Heart right ventricle (tissue), 16 donors: ENCODE measurements around the gene CELF4. TPM values are rescaled to one million over a fixed set of nuclear protein-coding genes. Genes with fewer than 3 reads are reported as not detected.
A peak's percentile ranks its signal among the peaks of the same experiment; 100 is the strongest.

Source experiments
- ATAC-seq, 8 donors: fragments of 200-7000 bp; cut with Tn5 transposase; one replicate each; pipeline ENCODE4 v1.9.1; 2020; ENCODE audit warnings: mild to moderate bottlenecking in 8 of 8, moderate library complexity in 8 of 8, moderate number of reproducible peaks in 1 of 8
- DNase-seq, 2 donors: peaks; one replicate each; pipeline ENCODE4 v3.0.0-alpha.2; 2020
- H3K27ac ChIP-seq, 10 donors: fragments of 200-600 bp; sonication (generic) in 2 of 10; one replicate each; pipeline versions ENCODE4 v1.5.0 to v1.8.0; 2020 to 2022; ENCODE audit warnings: mild to moderate bottlenecking in 3 of 10
- H3K27me3 ChIP-seq, 7 donors: fragments of 200-600 bp; one replicate each; pipeline ENCODE4 v1.8.0; 2021 to 2022; ENCODE audit warnings: mild to moderate bottlenecking in 2 of 7
- H3K36me3 ChIP-seq, 9 donors: fragments of 200-600 bp; sonication (generic) in 1 of 9; one replicate each; pipeline versions ENCODE4 v1.5.0 to v1.8.0; 2020 to 2022; ENCODE audit warnings: mild to moderate bottlenecking in 2 of 9
- H3K4me1 ChIP-seq, 9 donors: fragments of 200-600 bp; sonication (generic) in 1 of 9; one replicate each; pipeline versions ENCODE4 v1.5.0 to v1.8.0; 2020 to 2022; ENCODE audit warnings: mild to moderate bottlenecking in 4 of 9
- H3K4me3 ChIP-seq, 10 donors: fragments of 200-600 bp; sonication (generic) in 2 of 10; one replicate each; pipeline versions ENCODE4 v1.5.0 to v1.8.0; 2020 to 2022; ENCODE audit warnings: mild to moderate bottlenecking in 7 of 10, moderate library complexity in 2 of 10
- H3K9me3 ChIP-seq, 11 donors: fragments of 200-600 bp in 10 of 11; sonication (generic) in 2 of 11; one replicate each; pipeline versions ENCODE4 v1.5.0 to v1.8.0; 2013 to 2022; ENCODE audit warnings: mild to moderate bottlenecking in 2 of 11, control low read depth in 1 of 11, moderate library complexity in 1 of 11
- WGBS, 2 donors: extraction: QIAGEN DNeasy Blood & Tissue Kit; methylation state at CpG; one replicate each; pipeline ENCODE4 v1.1.7; 2013; ENCODE audit warnings: inconsistent platforms in 1 of 2; 5-methylcytosine and 5-hydroxymethylcytosine counted together
- intact Hi-C, 10 donors: fragments of 100-400 bp; cut with DNase I; formaldehyde crosslinking; loops; one replicate each; pipeline versions ENCODE4 v1.11.1 to v1.14.2; 2022
- polyA plus RNA-seq, 2 donors: library from polyadenylated mRNA; stranded (reverse); fragments of 200-250 nt; gene quantifications; one replicate each; pipeline ENCODE4 v1.2.3, GENCODE V29; 2013
- total RNA-seq, 10 donors: library from RNA; stranded (reverse); fragmentation: NEBNext Ultra II Directional in 3 of 10; extraction: Animal tissue kit (Norgen Biotek cat#: 25700) in 3 of 10; gene quantifications; one replicate each; pipeline versions ENCODE4 v1.2.1 to v1.2.4, GENCODE V29; 2021 to 2023
- TF ChIP-seq, protein P1 (sequence below), 9 donors: fragments of 200-600 bp; sonication (generic) in 2 of 9; IDR thresholded peaks; one replicate each; pipeline versions ENCODE4 v1.5.0 to v1.8.0; 2021 to 2022; ENCODE audit warnings: antibody characterized with exemption in 9 of 9, mild to moderate bottlenecking in 5 of 9, moderate library complexity in 1 of 9
- donor health status: Arrhythmogenic right ventricular cardiomyopathy.
- donor health status: ischemic (EF 13 %, LVEDD 7.1; RV severe dilation, severe dysfunction).
- donor health status: healthy with polysubstance abuse.
- donor health status: DM: no; HTN: yes; CAD: no.
- donor health status: DM: no; HTN: no; CAD: no.
- donor health status: ischemic (EF 25% LVEDD 6.9; RV normal size, moderate dysfunction).
- donor health status: ischemic (EF 25% LVEDD 5.7; RV mildly dilated, moderate dysfunction).
- donor health status: healthy.
- donor health status: DM: yes; HTN: yes; CAD: no.
- donor health status: Ischemic cardiomyopathy.
- donor health status: ischemic (EF 35%, LVEDD 5.7; RV mildly dilated, moderate dysfunction).
- donor health status: nonischemic (EF 11% LVEDD 7.7; RV severe dilation, severe dysfunction).
- donor health status: DM: yes; HTN: yes; CAD: no.
- donor health status: PGD.
- donor health status: ischemic (EF 29% LVEDD 5.4; RV normal size, mild dysfunction).
- donor health status: nonischemic (EF 23%, LVEDD 6.1; RV moderate dilation, normal function).

CELF4 gene
- total and polyA plus RNA-seq, 12 donors = 0.07 to 1.2 (median 0.31) TPM; not detected in 1

DNA sequence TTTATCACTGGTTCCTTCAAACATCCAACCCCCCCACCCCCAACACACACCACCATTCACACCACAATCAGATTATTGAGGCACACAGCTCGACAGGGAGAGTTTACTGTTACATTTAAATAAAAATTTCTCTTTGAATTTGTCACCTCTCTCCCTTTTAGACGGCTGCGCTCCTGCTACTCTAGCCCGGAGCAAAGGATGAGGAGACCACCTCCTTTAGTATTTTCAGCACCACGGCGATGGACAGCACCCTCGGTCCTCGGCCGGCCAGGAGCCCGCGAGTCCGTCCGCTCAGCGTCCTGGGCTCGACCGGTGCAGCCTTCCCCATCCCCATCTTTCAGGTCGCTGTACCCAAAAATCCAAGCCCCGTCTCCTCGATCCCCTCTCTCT lies 892 bp downstream of the CELF4 start:
- DNase-seq (peak; percentile 65 to 73), ATAC-seq (peak; percentile 61 to 85 (median 76))
- no peaks in the 10 kb centered on the region for H3K9me3 ChIP-seq

DNA sequence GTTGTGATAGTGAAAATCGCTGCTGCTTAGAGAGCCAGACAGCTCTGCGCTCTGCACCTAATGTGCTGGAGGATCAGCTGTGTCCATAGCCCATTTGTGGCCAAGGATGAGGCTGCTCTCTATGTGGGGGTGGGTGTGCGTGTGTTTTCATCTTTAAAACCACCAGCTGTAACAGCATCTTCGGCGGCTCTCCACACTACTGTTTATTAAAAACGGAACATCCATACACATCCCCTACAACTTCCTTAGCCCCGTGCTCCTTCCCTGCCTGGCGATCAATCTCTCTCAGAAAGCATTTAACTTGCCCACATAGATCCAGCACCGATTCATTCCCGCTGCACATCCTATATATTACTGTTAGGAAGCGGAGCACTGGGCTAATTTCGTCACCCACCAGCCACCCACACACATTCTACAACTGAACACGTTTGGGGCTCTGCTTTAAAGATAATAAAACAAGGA lies 1.6 kb downstream of the CELF4 start:
- WGBS, 2 donors = 37 to 44% methylated on average over 13 of the region's 13 CpGs
- TF ChIP-seq, protein P1, sequence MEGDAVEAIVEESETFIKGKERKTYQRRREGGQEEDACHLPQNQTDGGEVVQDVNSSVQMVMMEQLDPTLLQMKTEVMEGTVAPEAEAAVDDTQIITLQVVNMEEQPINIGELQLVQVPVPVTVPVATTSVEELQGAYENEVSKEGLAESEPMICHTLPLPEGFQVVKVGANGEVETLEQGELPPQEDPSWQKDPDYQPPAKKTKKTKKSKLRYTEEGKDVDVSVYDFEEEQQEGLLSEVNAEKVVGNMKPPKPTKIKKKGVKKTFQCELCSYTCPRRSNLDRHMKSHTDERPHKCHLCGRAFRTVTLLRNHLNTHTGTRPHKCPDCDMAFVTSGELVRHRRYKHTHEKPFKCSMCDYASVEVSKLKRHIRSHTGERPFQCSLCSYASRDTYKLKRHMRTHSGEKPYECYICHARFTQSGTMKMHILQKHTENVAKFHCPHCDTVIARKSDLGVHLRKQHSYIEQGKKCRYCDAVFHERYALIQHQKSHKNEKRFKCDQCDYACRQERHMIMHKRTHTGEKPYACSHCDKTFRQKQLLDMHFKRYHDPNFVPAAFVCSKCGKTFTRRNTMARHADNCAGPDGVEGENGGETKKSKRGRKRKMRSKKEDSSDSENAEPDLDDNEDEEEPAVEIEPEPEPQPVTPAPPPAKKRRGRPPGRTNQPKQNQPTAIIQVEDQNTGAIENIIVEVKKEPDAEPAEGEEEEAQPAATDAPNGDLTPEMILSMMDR (IDR thresholded peaks at IDR 0.05) = no peak
- no peaks in the 10 kb centered on the region for H3K36me3 ChIP-seq
- H3K4me1 ChIP-seq = peaks cover 5 to 31% (median 26%) of the 10 kb centered on the region in 9 donors
- H3K27ac ChIP-seq = no peak overlapping the region
- intact Hi-C loops = no loop called here
- DNase-seq (no peak), ATAC-seq (no peak)
- H3K4me3 ChIP-seq = no peak overlapping the region
- peaks cover 22 to 88% (median 81%) of the 10 kb centered on the region in 7 donors for H3K27me3 ChIP-seq
- H3K9me3 ChIP-seq = no peaks in the 10 kb centered on the region

More for the DNA sequence above, 892 bp downstream of the CELF4 start:
- Histone ChIP-seq H3K36me3 (no peaks in the 10 kb centered on the region), H3K27me3 (peaks cover 22 to 88% (median 86%) of the 10 kb centered on the region in 7 donors), H3K4me3 (peak overlapping the region in 9 of 10 donors; percentile 32 to 61 (median 46)), H3K4me1 (peaks cover 5 to 31% (median 26%) of the 10 kb centered on the region in 9 donors), H3K27ac (no peak overlapping the region)
- 1 to 2% methylated on average over 19 of the region's 19 CpGs for WGBS, 2 donors
- TF ChIP-seq, protein P1 (IDR thresholded peaks at IDR 0.05) = no peak
- intact Hi-C loops = no loop called here

DNA sequence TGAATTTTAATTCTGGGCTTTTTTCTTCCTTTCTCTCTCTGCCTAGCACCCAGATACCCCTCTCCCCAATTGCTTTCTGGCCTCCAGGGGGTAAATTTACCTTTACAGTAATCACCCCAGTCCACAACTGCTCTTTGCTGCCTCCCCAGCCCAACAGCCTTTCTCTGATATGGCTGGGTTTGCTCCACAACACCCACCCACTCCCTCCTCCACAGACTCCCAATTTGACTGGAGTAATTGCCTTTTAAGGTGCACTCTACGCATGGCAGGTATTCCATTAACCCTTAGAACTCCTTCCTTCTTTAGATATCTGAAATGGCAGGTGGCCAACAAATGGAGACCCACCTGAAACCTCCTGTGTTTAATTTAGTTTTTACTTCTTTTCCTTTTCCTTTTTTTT lies 3.6 kb downstream of the CELF4 start:
- intact Hi-C loops = no loop called here
- Histone ChIP-seq H3K9me3 (no peaks in the 10 kb centered on the region), H3K27ac (no peak overlapping the region), H3K4me3 (no peak overlapping the region), H3K27me3 (peaks cover 5 to 86% (median 65%) of the 10 kb centered on the region in 7 donors), H3K4me1 (peaks cover 5 to 18% (median 16%) of the 10 kb centered on the region in 9 donors), H3K36me3 (no peaks in the 10 kb centered on the region)
- ATAC-seq (no peak), DNase-seq (no peak)
- 20 to 23% methylated on average over 1 of the region's 1 CpG for WGBS, 2 donors
- TF ChIP-seq, protein P1 (IDR thresholded peaks at IDR 0.05) = no peak

DNA sequence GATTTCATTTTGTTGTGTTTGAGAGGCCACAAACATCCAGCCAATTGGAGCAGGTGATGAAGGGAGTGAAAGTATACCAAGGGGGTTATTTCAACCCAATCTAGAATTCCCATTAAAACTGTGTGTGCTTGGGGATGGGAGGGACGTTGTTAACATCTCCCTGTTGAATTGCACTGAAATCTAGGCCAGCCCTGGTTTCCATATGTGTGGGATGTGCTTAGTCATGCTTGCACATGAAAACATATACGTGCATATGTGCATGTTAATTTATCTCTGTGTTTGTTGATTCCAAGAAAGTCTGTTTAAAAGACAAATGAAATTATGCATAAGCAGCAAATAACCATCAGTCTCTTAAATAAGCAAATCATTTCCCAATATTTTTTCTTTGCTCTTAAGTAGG lies 5.6 kb downstream of the CELF4 start:
- intact Hi-C loops = no loop called here
- H3K27me3 ChIP-seq = peaks cover 0 to 84% (median 57%) of the 10 kb centered on the region in 7 donors
- TF ChIP-seq, protein P1 (IDR thresholded peaks at IDR 0.05) = no peak
- H3K4me1 ChIP-seq = peaks cover 1 to 3% (median 2%) of the 10 kb centered on the region in 9 donors
- WGBS, 2 donors = 26% methylated on average over 2 of the region's 2 CpGs
- H3K9me3 ChIP-seq = no peaks in the 10 kb centered on the region
- H3K27ac ChIP-seq = no peak overlapping the region
- H3K4me3 ChIP-seq = no peak overlapping the region
- DNase-seq = no peak
- H3K36me3 ChIP-seq = no peaks in the 10 kb centered on the region
- ATAC-seq = no peak
